DLD1 (cell line): ENCODE results near the gene MT1A.
"Not testable (repeated sequence)": the region's sequence is repeated elsewhere in the genome, so short reads cannot be mapped to it uniquely, and the experiment has no call there.

Experiments
- in situ Hi-C: cut with HindIII; loops from 2 replicates; pipeline ENCODE4 v1.10.0; 2017; ENCODE audit warnings: low sequenced_read_pairs

Gene MT1A

GRCh38 chr16:56651586-56651985 lies 13.1 kb downstream of the MT1A start, which contains the start of gene MT1B:
MT1B (plus strand) TSS chr16:56651886; CDS start chr16:56651954, 68 bp downstream.
- in situ Hi-C loops: no loop called here

GRCh38 chr16:56652600-56652999 lies 14.1 kb downstream of the MT1A start:
- in situ Hi-C loops: no loop called here

- in situ Hi-C loops: no loop called here
These were observed 14.8 kb downstream of the MT1A start for GRCh38 chr16:56653218-56653617.

- in situ Hi-C loops: no loop called here
These were observed 19.3 kb downstream of the MT1A start, which contains the start of gene MT1F for GRCh38 chr16:56657555-56658326. MT1F (plus strand) TSS chr16:56657959; CDS start chr16:56658059, 100 bp downstream.

- in situ Hi-C loops: no loop called here
These were observed 19.9 kb downstream of the MT1A start for GRCh38 chr16:56658327-56658875.

GRCh38 chr16:56662357-56663354 lies 24.2 kb downstream of the MT1A start:
- in situ Hi-C loops: no loop called here

GRCh38 chr16:56664506-56664905 lies 26.0 kb downstream of the MT1A start:
- in situ Hi-C loops: no loop called here

- in situ Hi-C loops: loop anchor here (5.0 kb wide), 1 partner anchor 53 kb away; no protein-coding TSS in a partner anchor
These were observed 27.1 kb downstream of the MT1A start for GRCh38 chr16:56665286-56666261.

GRCh38 chr16:56667581-56668571 lies 29.4 kb downstream of the MT1A start, which contains the start of gene MT1G:
MT1G (minus strand) TSS chr16:56668065; CDS start chr16:56667993, 72 bp downstream.
- in situ Hi-C loops: loop anchor here (5.0 kb wide), 1 partner anchor 56 kb away; no protein-coding TSS in a partner anchor

- in situ Hi-C loops: loop anchor here (5.0 kb wide), 1 partner anchor 57 kb away; no protein-coding TSS in a partner anchor
These were observed 30.8 kb downstream of the MT1A start, which contains the start of gene MT1H for GRCh38 chr16:56669005-56669839. MT1H (plus strand) TSS chr16:56669814; CDS start chr16:56669885, 71 bp downstream.

GRCh38 chr16:56669840-56670619 lies 31.6 kb downstream of the MT1A start:
- in situ Hi-C loops: loop anchor here (5.0 kb wide), 1 partner anchor 58 kb away; no protein-coding TSS in a partner anchor

- in situ Hi-C loops: no loop called here
These were observed 32.1 kb downstream of the MT1A start for GRCh38 chr16:56670620-56670934.

GRCh38 chr16:56671691-56672090 lies 33.2 kb downstream of the MT1A start:
- in situ Hi-C loops: not testable (repeated sequence)

- in situ Hi-C loops: not testable (repeated sequence)
These were observed 33.7 kb downstream of the MT1A start for GRCh38 chr16:56672171-56672570.

- in situ Hi-C loops: no loop called here
These were observed 34.5 kb downstream of the MT1A start for GRCh38 chr16:56672761-56673536.

- in situ Hi-C loops: no loop called here
These were observed 35.5 kb downstream of the MT1A start for GRCh38 chr16:56673921-56674320.
